Stimulated activated CD8-positive, alpha-beta memory T cell treated with anti-CD3 and anti-CD28 coated beads, Interleukin-7, amount 100 ng/mL, for 48 hours (primary cell): ENCODE measurements around the gene SLC30A9.

Source experiments
- DNase-seq, 2 donors: peaks; one replicate each; pipeline ENCODE4 v3.0.0-alpha.2; 2020; ENCODE audit warnings: low read depth in 1 of 2; ENCODE audit errors: extremely low read depth in 1 of 2

Gene SLC30A9

DNA sequence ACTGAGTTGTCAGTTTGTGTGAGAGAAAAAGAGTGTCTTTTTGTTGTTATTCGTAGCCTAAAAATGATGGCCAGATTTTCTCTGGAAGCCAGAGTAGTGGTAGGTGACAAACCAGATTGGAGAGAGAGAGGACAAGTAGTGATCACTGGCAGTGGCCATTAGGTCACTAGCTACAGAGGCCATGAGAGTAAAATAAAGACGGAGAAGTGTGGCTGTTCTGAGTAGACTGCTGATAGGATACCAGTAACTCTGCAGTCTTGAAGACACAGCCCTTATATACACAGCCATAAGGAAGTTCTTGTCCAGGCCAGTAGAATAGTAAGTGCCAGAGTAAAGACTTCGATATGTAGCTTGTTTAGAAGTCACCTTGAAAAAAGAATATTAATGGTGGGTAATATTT is 7.7 kb downstream of the SLC30A9 start:
- DNase-seq = no peak

DNA sequence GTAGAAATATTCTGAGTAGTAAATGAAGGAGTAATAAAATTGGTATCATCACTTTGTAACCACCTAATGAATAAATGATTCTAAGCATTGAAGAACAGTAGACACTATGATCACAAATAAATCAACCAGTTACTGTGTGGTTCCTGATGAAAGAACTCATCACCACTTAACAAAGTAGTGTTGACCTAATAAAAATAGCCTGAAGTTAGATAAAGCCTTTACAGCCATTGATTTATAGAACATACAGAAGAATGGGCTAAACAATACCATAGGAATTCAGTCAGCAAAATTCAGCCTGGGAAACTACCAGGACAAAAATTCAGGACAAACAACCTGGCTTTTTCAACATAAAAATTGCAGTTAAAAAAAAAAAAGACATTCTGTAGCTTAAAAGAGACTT is 9.0 kb downstream of the SLC30A9 start:
- DNase-seq = no peak

GRCh38 chr4:42008011-42008786 is 17.9 kb downstream of the SLC30A9 start:
- DNase-seq = no peak

- DNase-seq = no peak
Observed at GRCh38 chr4:42015438-42015837, 25.1 kb downstream of the SLC30A9 start.

GRCh38 chr4:42018451-42018850 is 28.1 kb downstream of the SLC30A9 start:
- DNase-seq = no peak

DNA sequence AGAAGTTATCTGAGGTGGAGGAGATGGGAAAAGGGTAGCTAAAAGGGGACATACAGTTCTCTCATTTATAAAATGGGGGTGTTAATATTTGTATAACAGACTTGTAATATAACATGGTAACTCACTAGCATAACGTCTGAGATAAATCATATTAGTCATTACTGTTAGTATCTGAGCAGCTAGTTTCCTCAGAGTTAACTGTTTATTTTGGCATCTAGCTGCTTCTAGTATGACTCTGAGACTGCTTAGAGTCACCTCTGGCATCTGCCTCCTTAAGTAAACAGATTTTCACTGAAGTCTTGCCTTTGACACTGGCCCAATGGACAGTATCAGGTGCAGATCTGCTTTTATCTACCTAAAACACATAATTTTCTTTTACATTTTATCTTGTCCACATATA is 58.1 kb downstream of the SLC30A9 start:
- DNase-seq = no peak

DNA sequence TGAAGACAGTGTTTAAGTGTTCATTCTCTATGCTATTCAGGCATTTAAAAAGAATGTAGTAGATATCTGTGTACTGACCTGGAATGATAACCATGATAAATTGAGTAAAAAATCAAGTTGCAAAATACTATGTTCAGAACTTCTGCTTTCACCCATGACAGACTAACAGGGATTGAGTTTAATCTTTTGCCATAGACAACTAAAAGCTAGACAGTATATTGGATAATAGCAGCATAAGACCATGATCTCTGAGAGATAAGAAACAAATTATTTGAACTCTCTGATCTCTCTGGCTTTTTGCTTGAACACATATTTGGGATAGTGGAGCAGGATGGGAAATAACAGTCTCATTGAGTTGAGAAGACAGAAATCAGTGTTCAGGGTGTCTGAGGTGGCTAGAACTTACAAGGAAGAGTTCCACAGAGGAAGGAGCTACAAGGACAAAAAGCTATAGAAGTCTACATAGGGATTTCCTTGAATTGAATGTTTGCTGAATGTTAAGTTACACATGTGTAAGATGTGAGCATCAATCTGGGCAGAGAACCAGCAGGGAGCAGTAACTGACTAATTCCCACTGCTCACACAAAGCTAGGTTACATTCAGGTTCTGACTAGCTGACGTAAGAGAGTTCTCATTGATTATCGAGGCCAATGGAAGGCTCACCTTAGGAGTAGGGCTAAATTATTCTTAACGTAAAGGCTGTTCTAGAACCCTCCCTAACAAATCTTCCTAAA is 60.4 kb downstream of the SLC30A9 start:
- no peak for DNase-seq

DNA sequence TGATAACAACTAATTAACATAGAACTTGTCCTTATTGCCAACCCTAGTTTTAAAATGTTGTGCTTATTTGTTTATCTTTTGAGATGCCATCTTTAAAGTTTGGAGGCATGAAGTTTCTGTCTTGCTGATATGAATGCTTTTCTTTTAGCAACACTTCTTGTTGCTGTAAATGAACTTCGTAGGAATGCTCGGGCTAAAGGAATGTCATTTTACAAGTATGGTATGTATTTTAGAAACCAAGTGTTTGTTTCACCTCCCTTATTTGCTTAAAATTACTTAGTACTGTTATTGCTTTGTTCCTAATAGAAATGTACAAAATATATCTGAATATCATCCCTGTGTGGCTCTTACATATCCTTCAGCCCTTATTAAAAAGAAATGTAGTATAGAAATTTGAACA is 76.1 kb downstream of the SLC30A9 start:
- no peak for DNase-seq

- no peak for DNase-seq
Observed at GRCh38 chr4:42067264-42067663, 76.9 kb downstream of the SLC30A9 start.

- DNase-seq = no peak
Observed at GRCh38 chr4:42070463-42070862, 80.1 kb downstream of the SLC30A9 start.

DNA sequence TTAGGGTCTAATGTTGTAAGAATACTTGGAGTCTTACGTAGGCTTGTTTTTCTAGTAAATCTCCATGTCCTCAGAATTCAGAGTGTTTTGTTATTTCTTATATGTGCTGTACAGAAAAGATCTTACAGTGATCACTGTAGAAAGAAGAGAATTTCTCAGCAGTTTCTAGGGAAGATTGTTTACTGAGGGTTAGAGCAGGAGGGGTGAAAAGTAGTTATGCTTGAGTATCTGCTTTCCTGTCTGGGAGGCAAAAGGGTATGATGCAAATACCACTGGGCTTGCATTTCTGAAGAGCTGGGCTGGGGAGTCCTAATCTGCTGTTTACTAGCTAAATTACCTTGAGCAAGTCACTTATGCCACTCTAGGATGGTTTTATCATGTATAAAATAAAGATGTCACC is 84.0 kb downstream of the SLC30A9 start:
- no peak for DNase-seq

DNA sequence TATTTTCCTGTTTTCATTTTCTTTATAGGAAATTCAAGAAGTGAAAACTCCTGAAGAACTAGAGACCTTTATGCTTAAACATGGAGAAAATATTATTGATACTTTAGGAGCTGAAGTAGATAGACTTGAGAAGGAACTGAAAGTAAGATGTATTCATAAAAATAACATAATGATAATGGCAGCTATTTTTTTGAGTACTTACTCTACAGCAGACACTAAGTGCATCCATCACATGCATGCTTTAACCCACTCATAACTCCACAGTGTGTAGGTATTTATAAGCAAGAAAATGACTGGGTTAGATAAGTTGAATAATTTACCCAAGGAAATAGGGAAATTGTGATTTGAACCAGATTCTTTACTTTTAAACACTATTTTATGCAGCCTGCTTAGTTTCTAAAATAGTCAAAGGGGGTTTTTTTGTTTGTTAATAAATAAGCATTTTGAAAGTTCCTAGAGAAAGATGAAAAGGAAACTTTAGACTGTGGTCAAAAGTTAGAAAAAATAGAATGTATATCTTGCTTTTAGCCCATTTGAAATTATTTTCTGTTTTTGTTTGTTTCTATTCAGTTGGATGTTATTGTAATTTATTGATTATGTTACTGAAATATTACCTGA is 88.0 kb downstream of the SLC30A9 start:
- DNase-seq = no peak

- DNase-seq = no peak
Observed at GRCh38 chr4:42080306-42080705, 90.0 kb downstream of the SLC30A9 start.

DNA sequence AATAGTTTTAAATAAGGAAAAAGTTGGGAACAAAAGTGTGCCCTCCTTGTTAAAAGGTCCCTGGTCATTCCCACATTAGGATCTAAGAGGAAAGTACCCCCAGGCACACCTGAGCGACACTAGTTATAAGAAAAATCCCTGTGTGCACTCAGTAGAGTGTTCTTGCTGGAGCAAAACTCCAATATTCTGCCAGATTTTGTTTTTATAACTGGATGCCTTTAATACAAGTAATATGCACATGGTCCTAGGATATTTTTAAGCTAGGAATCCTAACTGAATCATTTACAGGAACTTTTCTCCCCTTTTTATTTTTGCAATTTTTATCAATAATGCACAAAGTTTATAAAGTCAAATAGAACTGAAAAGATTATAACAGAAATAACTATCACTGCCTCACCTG is 93.5 kb downstream of the SLC30A9 start:
- no peak for DNase-seq

DNA sequence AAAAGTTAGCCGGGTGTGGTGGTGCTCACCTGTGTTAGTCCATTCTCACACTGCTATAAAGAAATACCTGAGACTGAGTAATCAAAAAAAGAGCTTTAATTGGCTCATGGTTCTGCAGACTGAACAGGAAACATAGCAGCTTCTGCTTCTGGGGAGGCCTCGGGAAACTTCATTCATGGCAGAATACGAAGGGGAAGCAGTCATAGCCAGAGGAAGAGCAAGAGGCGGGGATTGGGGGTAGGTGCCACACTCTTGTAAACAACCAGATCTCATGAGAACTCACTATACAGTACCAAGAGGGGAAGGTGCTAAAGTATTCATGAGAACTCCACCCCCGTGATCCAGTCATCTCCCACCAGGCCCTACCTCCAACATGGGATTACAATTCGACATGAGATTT is 98.1 kb downstream of the SLC30A9 start:
- no peak for DNase-seq

DNA sequence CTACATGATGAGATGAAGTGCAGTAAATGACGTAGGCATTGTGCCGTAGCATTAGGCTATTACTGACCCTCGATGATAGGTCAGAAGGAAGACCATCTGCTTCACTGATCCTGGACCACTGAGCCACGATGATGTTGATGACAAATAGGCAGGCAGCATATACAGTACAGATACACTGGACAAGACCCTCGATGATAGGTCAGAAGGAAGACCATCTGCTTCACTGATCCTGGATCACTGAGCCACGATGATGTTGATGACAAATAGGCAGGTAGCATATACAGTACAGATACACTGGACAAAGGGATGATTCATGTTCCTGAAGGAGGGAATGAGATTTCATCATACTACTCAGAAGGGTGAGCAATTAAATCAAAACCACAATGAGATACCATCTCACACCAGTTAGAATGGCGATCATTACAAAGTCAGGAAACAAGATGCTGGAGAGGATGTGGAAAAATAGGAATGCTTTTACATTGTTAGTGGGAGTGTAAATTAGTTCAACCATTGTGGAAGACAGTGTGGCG is 111.2 kb downstream of the SLC30A9 start:
- no peak for DNase-seq

- DNase-seq = no peak
Observed at GRCh38 chr4:42104521-42104920, 114.2 kb downstream of the SLC30A9 start.

DNA sequence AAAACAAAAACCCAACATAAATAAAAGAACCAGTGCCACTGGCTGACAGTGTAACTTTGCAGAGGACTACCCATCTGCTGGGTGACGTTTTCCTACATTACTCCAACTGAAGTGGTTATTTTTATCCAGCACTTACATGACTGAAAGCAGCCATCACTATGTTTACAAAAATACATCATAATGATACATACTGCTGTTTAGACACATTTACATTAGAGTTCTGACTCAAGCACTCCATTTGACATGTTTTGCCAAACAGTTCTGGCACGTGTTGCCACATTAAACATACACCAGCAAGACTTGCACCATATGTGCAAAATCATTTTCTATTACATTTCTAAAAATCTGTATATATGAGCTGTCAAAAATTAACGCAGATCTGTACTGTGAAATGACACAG is 122.5 kb downstream of the SLC30A9 start:
- no peak for DNase-seq

- DNase-seq = no peak
Observed at GRCh38 chr4:42119886-42120285, 129.6 kb downstream of the SLC30A9 start.

- DNase-seq = no peak
Observed at GRCh38 chr4:42122237-42122636, 131.9 kb downstream of the SLC30A9 start.

DNA sequence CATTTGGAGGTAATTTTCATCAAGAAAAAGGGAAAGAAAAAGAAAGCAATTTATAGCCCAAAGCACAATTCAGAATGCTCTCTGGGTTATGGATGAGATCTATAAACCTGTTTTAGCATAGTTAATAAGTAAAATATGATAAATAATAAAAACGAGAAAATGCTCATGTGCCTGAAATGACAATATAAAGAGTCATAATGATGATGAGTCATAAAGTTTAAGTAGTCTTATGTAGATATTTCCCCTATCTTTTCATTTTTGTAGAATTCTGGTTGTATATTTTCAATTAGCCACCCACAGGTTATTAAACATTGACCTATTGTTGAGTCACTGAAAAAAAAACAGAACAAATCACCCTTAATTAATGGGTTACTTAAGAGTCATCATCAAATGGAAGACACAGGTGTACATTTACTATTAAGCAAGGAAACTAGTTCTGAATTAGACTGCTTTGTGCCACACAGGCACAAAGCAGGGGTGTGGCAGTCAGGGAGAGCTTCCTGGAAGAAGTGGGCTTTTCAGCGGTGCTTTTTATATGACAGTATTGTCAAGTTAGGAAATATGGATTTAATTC is 132.8 kb downstream of the SLC30A9 start:
- no peak for DNase-seq
